OCI-M2 (cell line): ENCODE measurements around the gene ZFP92.
"Not testable (repeated sequence)": the region's sequence is repeated elsewhere in the genome, so short reads cannot be mapped to it uniquely, and the experiment has no call there.

Experiments
- DNase-seq: peaks from one replicate; lab custom pipeline; 2025; ENCODE audit not compliant: unreplicated experiment; lab: John Stamatoyannopoulos, UW

The ZFP92 gene

GRCh38 chrX:153386097-153386496 lies 25.2 kb upstream of the ZFP92 start:
- DNase-seq, result no peak

DNA sequence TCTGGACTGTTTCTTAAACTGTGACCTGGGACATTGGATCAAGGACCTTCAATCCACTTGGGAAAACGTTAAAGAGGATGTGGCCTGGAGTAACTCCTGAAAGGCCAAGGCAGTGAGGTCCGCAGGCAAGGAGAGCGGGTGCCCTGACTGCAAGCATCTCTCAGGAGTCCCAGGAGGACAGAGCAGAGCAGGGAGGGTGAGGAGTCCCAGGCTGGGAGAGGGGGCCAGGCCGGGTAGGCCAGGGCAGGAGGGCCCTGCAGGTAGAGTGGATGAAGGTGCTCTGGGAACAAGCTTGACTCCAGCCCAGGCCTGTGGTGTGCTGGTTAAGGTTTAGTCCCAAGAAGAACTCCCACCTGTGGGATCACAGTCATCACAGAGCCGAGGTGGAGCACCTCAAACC lies 23.9 kb upstream of the ZFP92 start:
- no peak for DNase-seq

GRCh38 chrX:153387987-153388721 lies 23.1 kb upstream of the ZFP92 start:
- no peak for DNase-seq

DNA sequence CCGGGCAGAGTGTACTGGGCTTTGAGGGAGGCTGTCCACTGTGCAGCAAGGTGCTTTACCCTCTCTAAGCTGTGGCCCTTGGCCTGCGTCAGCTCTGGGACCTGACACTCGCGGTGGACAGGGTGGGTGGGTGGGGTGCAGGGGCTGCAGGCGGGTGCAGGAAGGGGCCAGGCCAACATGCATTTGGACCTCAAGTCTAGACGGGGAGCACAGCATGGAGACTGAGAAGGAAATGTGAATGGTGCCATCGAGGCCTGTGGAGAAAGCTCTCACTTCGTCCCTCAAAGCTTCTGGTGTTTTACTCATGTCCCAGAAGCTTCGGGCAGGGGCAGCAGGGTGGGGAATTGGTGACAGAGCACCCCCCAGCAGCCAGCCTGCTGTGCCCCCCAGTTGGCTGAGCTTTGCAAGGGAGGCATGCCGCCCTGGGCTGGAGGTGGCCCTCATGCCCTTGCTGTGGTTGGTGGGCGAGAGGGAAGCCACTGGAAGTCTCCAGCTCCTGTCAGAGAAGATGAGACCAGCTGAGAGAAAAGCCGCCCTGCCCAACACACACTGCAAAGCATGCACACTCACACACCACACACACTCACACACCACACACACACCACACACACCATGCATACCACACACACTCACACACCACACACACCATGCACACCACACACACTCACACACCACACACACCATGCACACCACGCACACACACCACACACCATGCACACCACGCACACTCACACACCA lies 22.4 kb upstream of the ZFP92 start:
- DNase-seq, result no peak

- DNase-seq, result not testable (repeated sequence)
Observed at GRCh38 chrX:153389460-153389768, 21.9 kb upstream of the ZFP92 start.

GRCh38 chrX:153392642-153393321 lies 18.5 kb upstream of the ZFP92 start:
- DNase-seq, result no peak

GRCh38 chrX:153394612-153395011 lies 16.7 kb upstream of the ZFP92 start:
- DNase-seq, result no peak

GRCh38 chrX:153395613-153396319 lies 15.5 kb upstream of the ZFP92 start:
- no peak for DNase-seq

DNA sequence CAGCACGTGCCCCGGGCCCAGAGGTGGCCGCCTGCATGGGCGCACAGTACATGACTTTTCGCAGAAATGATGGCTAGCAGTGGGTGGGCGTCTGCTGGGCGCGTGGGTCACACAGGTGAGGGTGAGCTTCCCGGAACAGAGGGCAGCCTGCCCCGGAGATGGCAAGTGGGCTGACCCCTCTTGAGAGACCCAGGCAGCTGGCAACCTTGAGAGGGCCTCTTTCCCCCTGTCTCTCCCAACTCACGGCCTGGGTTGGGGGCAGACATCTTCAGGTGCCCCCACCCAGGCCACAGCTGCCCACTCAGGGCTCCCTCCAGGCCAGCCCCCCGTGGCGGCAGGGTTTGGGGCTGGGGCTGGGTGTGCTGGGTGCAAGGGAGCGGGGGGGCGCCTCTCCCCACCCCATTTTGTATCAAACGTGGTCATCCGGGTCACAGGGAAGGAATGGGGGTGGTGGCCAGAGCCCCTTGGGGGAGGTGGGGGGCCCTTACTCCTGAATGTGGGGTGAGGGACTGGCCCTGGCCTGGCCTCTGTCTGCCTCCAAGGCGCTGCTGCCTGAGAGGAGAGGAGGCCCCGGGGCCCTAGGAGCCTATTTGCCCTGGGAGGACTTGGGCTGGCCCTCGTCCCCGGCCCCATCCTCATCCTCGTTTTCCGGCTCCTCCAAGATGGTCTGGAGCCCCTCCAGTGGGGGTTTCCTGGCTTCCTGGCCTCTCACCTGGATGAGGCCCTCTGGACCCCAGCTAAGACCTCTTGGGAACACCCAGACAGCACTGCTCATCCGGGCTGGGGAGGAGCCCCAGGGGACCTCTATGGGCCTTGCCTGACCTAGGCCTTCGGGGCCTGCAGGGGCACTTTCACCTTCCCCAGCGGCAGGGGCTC lies 14.7 kb upstream of the ZFP92 start:
- DNase-seq, result no peak

GRCh38 chrX:153397256-153397960 lies 13.9 kb upstream of the ZFP92 start:
- DNase-seq, result no peak

GRCh38 chrX:153398275-153398960 lies 12.9 kb upstream of the ZFP92 start:
- DNase-seq, result no peak

- no peak for DNase-seq
Observed at GRCh38 chrX:153400146-153401132, 10.8 kb upstream of the ZFP92 start.

- DNase-seq, result no peak
Observed at GRCh38 chrX:153401133-153401764, 10.0 kb upstream of the ZFP92 start, which contains the start of gene PNMA6E. Gene PNMA6E, minus strand, starts transcription at chrX:153401350. Its CDS starts 2,501 bp downstream, at chrX:153398849.

GRCh38 chrX:153404333-153404732 lies 6.9 kb upstream of the ZFP92 start:
- not testable (repeated sequence) for DNase-seq

DNA sequence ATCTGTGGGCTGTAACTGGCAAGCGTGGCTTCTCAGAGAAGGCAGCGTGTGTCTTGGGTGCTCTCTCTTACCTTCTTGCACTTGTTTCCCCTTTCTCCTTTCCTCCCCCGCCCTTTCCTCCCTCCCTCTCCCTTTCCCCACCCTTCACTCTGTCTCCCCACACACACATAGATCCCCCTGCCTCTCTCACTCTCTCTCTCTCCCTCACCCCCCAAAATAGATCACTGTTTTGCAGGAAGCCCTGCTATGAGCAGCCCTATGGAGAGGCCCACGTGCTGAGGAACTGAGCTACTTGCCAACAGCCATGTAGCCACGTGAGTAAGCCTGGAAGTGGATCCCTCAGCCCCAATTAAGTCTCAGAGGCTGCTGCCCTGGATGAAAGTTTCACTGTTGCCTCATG lies 5.8 kb upstream of the ZFP92 start:
- no peak for DNase-seq

- DNase-seq, result no peak
Observed at GRCh38 chrX:153406011-153406410, 5.3 kb upstream of the ZFP92 start.

DNA sequence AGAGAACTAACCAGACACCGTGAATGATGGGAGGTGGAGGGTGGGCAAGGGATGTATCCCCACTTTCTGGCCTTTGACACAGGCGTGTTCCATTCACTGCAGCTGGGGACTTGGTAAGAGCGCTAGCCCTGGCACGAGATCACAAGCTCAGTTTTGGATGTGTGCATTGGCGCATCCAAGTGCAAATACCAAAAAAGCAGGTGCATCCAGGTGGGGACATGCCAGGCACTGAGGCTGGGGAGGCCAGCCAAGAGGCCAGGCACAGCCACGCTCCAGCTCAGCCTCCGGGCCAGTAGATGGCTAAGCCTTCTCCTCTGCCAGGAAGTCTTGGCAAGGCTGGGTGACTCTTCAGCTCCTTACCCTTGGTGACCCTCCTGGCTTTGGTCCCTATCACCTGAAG lies 4.4 kb upstream of the ZFP92 start:
- DNase-seq, result no peak

GRCh38 chrX:153407736-153408135 lies 3.5 kb upstream of the ZFP92 start:
- DNase-seq, result no peak
